GM03348 (cell line): Measurements from ENCODE around the gene CATSPER1.
"Not testable (repeated sequence)": the region's sequence is repeated elsewhere in the genome, so short reads cannot be mapped to it uniquely, and the experiment has no call there.

Experiments
- DNase-seq: peaks from one replicate; pipeline ENCODE4 v3.0.0; 2012; ENCODE audit warnings: low spot score

CATSPER1 gene

GRCh38 chr11:66020618-66021357 is 5.5 kb downstream of the CATSPER1 start:
- peak; percentile 88 for DNase-seq

GRCh38 chr11:66020212-66020611 is 6.1 kb downstream of the CATSPER1 start:
- no peak for DNase-seq

- no peak for DNase-seq
Observed at GRCh38 chr11:66017321-66017720, 9.0 kb downstream of the CATSPER1 start.

- no peak for DNase-seq
Observed at GRCh38 chr11:66016793-66017177, 9.5 kb downstream of the CATSPER1 start.

GRCh38 chr11:66015936-66016792 is 10.1 kb downstream of the CATSPER1 start:
- DNase-seq, result no peak

- DNase-seq, result peak; percentile 68
Observed at GRCh38 chr11:66015454-66015881, 10.8 kb downstream of the CATSPER1 start.

GRCh38 chr11:66014804-66015453 is 11.3 kb downstream of the CATSPER1 start:
- DNase-seq, result no peak

GRCh38 chr11:66013762-66014100 is 12.5 kb downstream of the CATSPER1 start:
- no peak for DNase-seq

GRCh38 chr11:66012946-66013761 is 13.1 kb downstream of the CATSPER1 start:
- DNase-seq, result no peak

GRCh38 chr11:66012371-66012945 is 13.8 kb downstream of the CATSPER1 start:
- no peak for DNase-seq

GRCh38 chr11:66011785-66012303 is 14.4 kb downstream of the CATSPER1 start, which contains the start of gene CST6:
TSS of gene CST6 (plus strand) at chr11:66012008. CDS start at chr11:66012045, 37 bp downstream.
- no peak for DNase-seq

GRCh38 chr11:66011239-66011784 is 15.0 kb downstream of the CATSPER1 start:
- peak; percentile 46 for DNase-seq

- DNase-seq, result not testable (repeated sequence)
Observed at GRCh38 chr11:66010036-66010435, 16.2 kb downstream of the CATSPER1 start.

- no peak for DNase-seq
Observed at GRCh38 chr11:66008468-66009101, 17.7 kb downstream of the CATSPER1 start.

GRCh38 chr11:66008095-66008467 is 18.2 kb downstream of the CATSPER1 start:
- no peak for DNase-seq

GRCh38 chr11:66007201-66007634 is 19.1 kb downstream of the CATSPER1 start:
- DNase-seq, result no peak

- no peak for DNase-seq
Observed at GRCh38 chr11:66006891-66007176, 19.4 kb downstream of the CATSPER1 start.

- DNase-seq, result no peak
Observed at GRCh38 chr11:66006134-66006890, 20.0 kb downstream of the CATSPER1 start.

- no peak for DNase-seq
Observed at GRCh38 chr11:66004186-66004585, 22.1 kb downstream of the CATSPER1 start.

GRCh38 chr11:66003291-66003690 is 23.0 kb downstream of the CATSPER1 start:
- DNase-seq, result no peak
